NCI-H446 (cell line): ENCODE results near the gene CERK.
A peak's percentile ranks its signal among the peaks of the same experiment; 100 is the strongest.
"Not testable (repeated sequence)": the region's sequence is repeated elsewhere in the genome, so short reads cannot be mapped to it uniquely, and the experiment has no call there.

Experiments used
- DNase-seq, 2 experiments: peaks; one replicate each; lab custom pipeline; 2025; lab: John Stamatoyannopoulos, UW

Gene CERK

GRCh38 chr22:46737976-46738646 lies at the start of gene CERK:
Gene CERK (minus strand): TSS chr22:46738252. CDS start chr22:46738148, 104 bp downstream.
- peak in 1 of 2 experiments; percentile 47 for DNase-seq

- DNase-seq: no peak
These were observed 45.7 kb upstream of the CERK start for GRCh38 chr22:46783721-46784120.

- not testable (repeated sequence) for DNase-seq
These were observed 44.1 kb upstream of the CERK start for GRCh38 chr22:46782200-46782599.

- DNase-seq: no peak
These were observed 43.2 kb upstream of the CERK start for GRCh38 chr22:46781291-46781690.

- DNase-seq: no peak
These were observed 42.4 kb upstream of the CERK start for GRCh38 chr22:46780453-46780852.

GRCh38 chr22:46779651-46780050 lies 41.6 kb upstream of the CERK start:
- no peak for DNase-seq

- DNase-seq: no peak
These were observed 41.0 kb upstream of the CERK start for GRCh38 chr22:46779023-46779422.

- DNase-seq: no peak
These were observed 39.5 kb upstream of the CERK start for GRCh38 chr22:46777609-46777970.

- no peak for DNase-seq
These were observed 39.0 kb upstream of the CERK start for GRCh38 chr22:46776876-46777608.

GRCh38 chr22:46775850-46776826 lies 38.1 kb upstream of the CERK start:
- DNase-seq: no peak

GRCh38 chr22:46774980-46775849 lies 37.2 kb upstream of the CERK start:
- no peak for DNase-seq

GRCh38 chr22:46774253-46774979 lies 36.4 kb upstream of the CERK start:
- no peak for DNase-seq

GRCh38 chr22:46773076-46773475 lies 35.0 kb upstream of the CERK start:
- DNase-seq: no peak

- no peak for DNase-seq
These were observed 32.7 kb upstream of the CERK start for GRCh38 chr22:46770726-46771125.

GRCh38 chr22:46770151-46770641 lies 32.1 kb upstream of the CERK start:
- DNase-seq: no peak

- no peak for DNase-seq
These were observed 31.7 kb upstream of the CERK start for GRCh38 chr22:46769706-46770105.

- DNase-seq: peak in 1 of 2 experiments; percentile 58
These were observed 31.2 kb upstream of the CERK start for GRCh38 chr22:46769191-46769675.

- DNase-seq: no peak
These were observed 29.4 kb upstream of the CERK start for GRCh38 chr22:46767249-46767985.

- DNase-seq: no peak
These were observed 28.6 kb upstream of the CERK start for GRCh38 chr22:46766611-46767010.
